K562 (cell line): ENCODE data around the gene MINK1. TPM values are rescaled to one million over a fixed set of nuclear protein-coding genes. Genes with fewer than 3 reads are reported as not detected.

Experiments
- ATAC-seq: fragments of 200-7000 bp; cut with Tn5 transposase; 3 replicates; pipeline ENCODE4 v1.9.1; 2020; ENCODE audit warnings: moderate library complexity
- BruUV-seq: library from RNA; stranded (reverse); fragments of 400-500 nt; replicated peaks from 2 replicates; lab custom pipeline; 2021; lab: Mats Ljungman, UMichigan
- CTCF ChIA-PET: fragments of 300-600 bp; formaldehyde crosslinking; extraction: SDS; loops from one replicate; lab custom pipeline; 2021; ENCODE audit warnings: low intra/inter-chr PET ratio; lab: Yijun Ruan, JAX
- POLR2A ChIA-PET: fragments of 300-600, 350-650 bp; sonication (Branson Sonifier 250); formaldehyde crosslinking; extraction: SDS; loops from one replicate; lab custom pipeline; 2021; ENCODE audit warnings: antibody characterized with exemption, inconsistent platforms; lab: Yijun Ruan, JAX
- DNase-seq, 4 experiments: peaks; one replicate each; pipeline versions ENCODE4 v3.0.0 to v3.0.0-alpha.2; 2011 to 2018; ENCODE audit warnings: low spot score in 3 of 4, mixed read lengths in 3 of 4; ENCODE audit errors: extremely low read depth in 1 of 4
- FAIRE-seq: peaks from 2 replicates; lab custom pipeline; 2011; peaks lifted over from hg19 to GRCh38; lab: Jason Lieb, UNC
- H2AFZ ChIP-seq: 2 replicates; pipeline ENCODE4 v1.6.0; 2011; ENCODE audit warnings: low read depth, low read length, control low read depth, inconsistent platforms
- H3K27ac ChIP-seq: fragments of 200-600 bp; 3 replicates; pipeline ENCODE4 v1.8.0; 2011; ENCODE audit warnings: low read depth, mild to moderate bottlenecking, control low read depth, inconsistent platforms, low read length, moderate library complexity, mixed read lengths; ENCODE audit errors: extremely low read depth
- H3K27me3 ChIP-seq, 2 experiments: fragments of 300-600 bp in 1 of 2; 2 replicates in 1 of 2; 3 replicates in 1 of 2; pipeline versions ENCODE4 v1.6.0 to v1.8.0; 2011; ENCODE audit warnings: inconsistent platforms in 2 of 2, low read length in 2 of 2, mild to moderate bottlenecking in 1 of 2, mixed read lengths in 1 of 2, moderate library complexity in 1 of 2; ENCODE audit not compliant: control insufficient read depth in 2 of 2, insufficient read depth in 2 of 2
- H3K36me3 ChIP-seq: fragments of 300-600 bp; 3 replicates; pipeline ENCODE4 v1.8.0; 2011; ENCODE audit warnings: mild to moderate bottlenecking, low read length, inconsistent platforms; ENCODE audit not compliant: control insufficient read depth, insufficient read depth
- H3K4me1 ChIP-seq, 2 experiments: fragments of 200-600 bp in 1 of 2; replicated peaks in 1 of 2; 2 replicates in 1 of 2; 3 replicates in 1 of 2; pipeline versions ENCODE4 v1.5.1 to v1.8.0; 2011; ENCODE audit warnings: inconsistent platforms in 2 of 2, low read length in 2 of 2, mild to moderate bottlenecking in 1 of 2, mixed read lengths in 1 of 2, moderate library complexity in 1 of 2; ENCODE audit not compliant: control insufficient read depth in 2 of 2, insufficient read depth in 2 of 2
- H3K4me2 ChIP-seq: 2 replicates; pipeline ENCODE4 v1.6.1; 2011; ENCODE audit warnings: low read length, control low read depth, inconsistent platforms, mixed read lengths; ENCODE audit not compliant: insufficient read depth
- H3K4me3 ChIP-seq: fragments of 200-600 bp; sonication (generic), shearing (Covaris generic); 2 replicates; pipeline ENCODE4 v1.5.1; 2016; ENCODE audit warnings: control low read depth, inconsistent platforms
- H3K79me2 ChIP-seq: fragments of 200-600 bp; 3 replicates; pipeline ENCODE4 v1.8.0; 2011; ENCODE audit warnings: low read length, inconsistent platforms; ENCODE audit not compliant: control insufficient read depth, insufficient read depth
- H3K9ac ChIP-seq, 2 experiments: 2 replicates each; pipeline versions ENCODE4 v1.6.0 to v1.6.1; 2011; ENCODE audit warnings: low read depth in 2 of 2, low read length in 2 of 2, control low read depth in 1 of 2, inconsistent platforms in 1 of 2, mild to moderate bottlenecking in 1 of 2, mixed read lengths in 1 of 2; ENCODE audit not compliant: insufficient read depth in 1 of 2
- H3K9me1 ChIP-seq: one replicate; pipeline ENCODE4 v1.6.0; 2011; ENCODE audit warnings: inconsistent platforms, mild to moderate bottlenecking, low read length, moderate library complexity; ENCODE audit not compliant: control insufficient read depth, insufficient read depth
- H3K9me3 ChIP-seq: replicated peaks from 2 replicates; pipeline ENCODE4 v1.5.1; 2011; ENCODE audit warnings: low read depth, low read length, inconsistent platforms; ENCODE audit not compliant: control insufficient read depth, insufficient read depth
- H4K20me1 ChIP-seq: replicated peaks from 2 replicates; pipeline ENCODE4 v1.6.1; 2011; ENCODE audit warnings: low read length, inconsistent platforms, mixed read lengths; ENCODE audit not compliant: control insufficient read depth, insufficient read depth
- CEBPB ChIP-seq: fragments of 450-650 bp; IDR thresholded peaks from 2 replicates; pipeline ENCODE4 v1.6.1; 2016; ENCODE audit warnings: missing genetic modification characterization, missing compliant biosample characterization
- FUS ChIP-seq: fragments of 200-400 bp; formaldehyde crosslinking; optimal IDR thresholded peaks from 2 replicates; pipeline ENCODE3; 2017; ENCODE audit warnings: low read depth, low read length
- IRF1 ChIP-seq: sonication (generic); formaldehyde crosslinking; IDR thresholded peaks from 2 replicates; pipeline ENCODE4 v1.8.0; 2022; ENCODE audit warnings: missing genetic modification reagents, mild to moderate bottlenecking, borderline replicate concordance
- MTA1 ChIP-seq: fragments of 450-650 bp; IDR thresholded peaks from 2 replicates; pipeline ENCODE4 v1.6.1; 2017; ENCODE audit warnings: borderline replicate concordance
- MXI1 ChIP-seq: IDR thresholded peaks from 2 replicates; pipeline ENCODE4 v1.6.1; 2011; ENCODE audit warnings: low read depth, mild to moderate bottlenecking, improper control_type of control experiment, low read length
- NFYB ChIP-seq: IDR thresholded peaks from 2 replicates; pipeline ENCODE4 v1.6.1; 2011; ENCODE audit warnings: mild to moderate bottlenecking, moderate library complexity; ENCODE audit not compliant: insufficient read length; ENCODE audit errors: extremely low read depth
- ZNF121 ChIP-seq: sonication (generic); formaldehyde crosslinking; conservative IDR thresholded peaks from 2 replicates; pipeline ENCODE4 v1.8.0; 2022; ENCODE audit warnings: missing genetic modification reagents
- ZNF134 ChIP-seq: fragments of 250-450 bp; sonication (Bioruptor Pico); conservative IDR thresholded peaks from 2 replicates; pipeline ENCODE4 v1.4.0; 2020
- WGBS: fragments of 100-300 bp; shearing (Covaris generic); methylation state at CpG from one replicate; pipeline ENCODE4 v1.1.6; 2016; ENCODE audit warnings: low coverage, mixed read lengths; ENCODE audit not compliant: insufficient coverage; ENCODE audit errors: missing lambda C conversion rate; 5-methylcytosine and 5-hydroxymethylcytosine counted together
- in situ Hi-C: fragments of 300-500 bp; cut with MboI; formaldehyde crosslinking; loops from 4 replicates; pipeline ENCODE4 v1.15.0; 2018; ENCODE audit warnings: inconsistent platforms, mixed read lengths
- intact Hi-C: fragments of 100-400 bp; cut with micrococcal nuclease; formaldehyde crosslinking; loops from 2 replicates; pipeline ENCODE4 v1.14.2; 2022
- polyA plus RNA-seq, 8 experiments: library from polyadenylated mRNA; depleted of rRNA in 4 of 8; stranded (reverse) in 5 of 8; unstranded in 3 of 8; fragments of >200 nt; fragmentation: Nextera tagmentation in 2 of 8; fragmentation: Illumina TruSeq in 1 of 8; extraction: Ambion mirVana in 2 of 8; extraction: Trizol in 1 of 8; gene quantifications; 2 replicates each; pipeline versions ENCODE4 v1.2.1 to v1.2.3, GENCODE V29; 2011 to 2014; ENCODE audit warnings: inconsistent platforms in 1 of 8, missing spikeins in 1 of 8
- total RNA-seq, 7 experiments: library from RNA; depleted of rRNA in 6 of 7; stranded (reverse); fragments of >200 nt in 6 of 7; fragmentation: Illumina TruSeq in 2 of 7; extraction: Trizol in 2 of 7; gene quantifications; 2 replicates each; pipeline versions ENCODE4 v1.2.1 to v1.2.3, GENCODE V29; 2011 to 2021; ENCODE audit warnings: low replicate concordance in 1 of 7

The MINK1 gene
- total and polyA plus RNA-seq, 9 of the 15 experiments (the other 6 are each of a cell fraction or from before 2014, with no cell fraction given), result 0.11 to 54.2 (median 14.9) TPM

GRCh38 chr17:4920351-4921048 lies 87.4 kb downstream of the MINK1 start:
- H3K9ac ChIP-seq, result no peak overlapping the region; a peak in 1 of 4 replicates
- H3K27ac ChIP-seq, result no peak overlapping the region
- ChIA-PET POLR2A (interaction anchor here (0.6 to 1.5 kb wide), 2 partner anchors 8 to 14 kb away, joined by 4 to 6 read pairs; no protein-coding TSS in a partner anchor), CTCF (no interaction called here)
- no peak overlapping the region for H3K4me3 ChIP-seq
- H3K27me3 ChIP-seq, result no peaks in the 10 kb centered on the region
- intact Hi-C loops, result no loop called here
- TF ChIP-seq CEBPB (0 out of 2 replicates have a peak, but pooled peaks have one; percentile 23), FUS (no peak), ZNF134 (0 out of 2 replicates have a peak, but pooled peaks have one; percentile 34), MTA1 (no peak), MXI1 (no peak)
- in situ Hi-C loops, result no loop called here
- BruUV-seq, result no TSS peak
- no peak for FAIRE-seq
- H3K9me1 ChIP-seq, result no peaks in the 10 kb centered on the region
- H3K4me2 ChIP-seq, result no peak overlapping the region
- no peak overlapping the region for H2AFZ ChIP-seq
- 60% methylated on average over 10 of the region's 10 CpGs for WGBS
- H3K4me1 ChIP-seq, result no peaks in the 10 kb centered on the region; a peak in 1 of 5 replicates
- H3K9me3 ChIP-seq, result no peaks in the 10 kb centered on the region
- H3K79me2 ChIP-seq, result no peaks in the 10 kb centered on the region
- no peaks in the 10 kb centered on the region for H4K20me1 ChIP-seq
- no peaks in the 10 kb centered on the region for H3K36me3 ChIP-seq
- DNase-seq, result no peak
- no peak for ATAC-seq

GRCh38 chr17:4921320-4921719 lies 88.2 kb downstream of the MINK1 start:
- no peak overlapping the region for H3K4me2 ChIP-seq
- CTCF ChIA-PET, result no interaction called here
- TF ChIP-seq ZNF121 (CRISPR knock-in tag), result peak; percentile 55
- TF ChIP-seq NFYB, result no peak
- no peak for TF ChIP-seq IRF1 (CRISPR knock-in tag)
- H3K9me1 ChIP-seq, result no peaks in the 10 kb centered on the region
- H3K9ac ChIP-seq, result no peak overlapping the region
- POLR2A ChIA-PET, result no interaction called here
- no peaks in the 10 kb centered on the region for H3K9me3 ChIP-seq
- 40% methylated on average over 2 of the region's 4 CpGs for WGBS
- no peak overlapping the region for H2AFZ ChIP-seq
- no peak overlapping the region for H3K27ac ChIP-seq
- no peaks in the 10 kb centered on the region for H3K27me3 ChIP-seq
- DNase-seq, result no peak
- ATAC-seq, result no peak
- H4K20me1 ChIP-seq, result no peaks in the 10 kb centered on the region
- no peak for FAIRE-seq
- intact Hi-C loops, result no loop called here
- in situ Hi-C loops, result no loop called here
- no peaks in the 10 kb centered on the region; a peak in 1 of 5 replicates for H3K4me1 ChIP-seq
- no peaks in the 10 kb centered on the region for H3K79me2 ChIP-seq
- no peak overlapping the region for H3K4me3 ChIP-seq
- H3K36me3 ChIP-seq, result no peaks in the 10 kb centered on the region
- BruUV-seq, result no TSS peak
